Breast epithelium (tissue), 4 donors: ENCODE data around the gene BCAS1. TPM values are rescaled to one million over a fixed set of nuclear protein-coding genes. Genes with fewer than 3 reads are reported as not detected.
"Not testable (repeated sequence)": the region's sequence is repeated elsewhere in the genome, so short reads cannot be mapped to it uniquely, and the experiment has no call there.

Experiments used
- DNase-seq, 2 donors: peaks; one replicate each; pipeline ENCODE4 v3.0.0-alpha.2; 2019; ENCODE audit warnings: low spot score in 2 of 2
- H3K27ac ChIP-seq, 2 donors: fragments of 200-600 bp; sonication (generic) in 1 of 2; one replicate each; pipeline ENCODE4 v1.5.1; 2016 to 2019; ENCODE audit warnings: mild to moderate bottlenecking in 1 of 2
- H3K27me3 ChIP-seq, 2 donors: fragments of 200-600 bp; sonication (generic) in 1 of 2; one replicate each; pipeline versions ENCODE4 v1.5.1 to v1.6.0; 2017 to 2019; ENCODE audit warnings: control low read depth in 1 of 2, mild to moderate bottlenecking in 1 of 2
- H3K36me3 ChIP-seq: fragments of 200-600 bp; one replicate; pipeline ENCODE4 v1.5.1; 2019
- H3K4me1 ChIP-seq, 2 donors: fragments of 200-600 bp; sonication (generic); one replicate each; pipeline ENCODE4 v1.5.1; 2016 to 2019; ENCODE audit warnings: control low read depth in 1 of 2
- H3K4me3 ChIP-seq, 3 donors: fragments of 200-600 bp; sonication (generic); 1 replicate in 2 of 3; 2 replicates in 1 of 3; pipeline ENCODE4 v1.5.1; 2016 to 2019; ENCODE audit warnings: mild to moderate bottlenecking in 3 of 3, moderate library complexity in 2 of 3
- H3K9me3 ChIP-seq, 2 donors: fragments of 200-600 bp; sonication (generic) in 1 of 2; one replicate each; pipeline ENCODE4 v1.5.1; 2016 to 2019; ENCODE audit warnings: control low read depth in 1 of 2
- POLR2A ChIP-seq: fragments of 450-650 bp; IDR thresholded peaks from one replicate; pipeline ENCODE4 v1.6.1; 2016; ENCODE audit warnings: antibody characterized with exemption, mild to moderate bottlenecking, moderate library complexity
- POLR2AphosphoS5 ChIP-seq, 3 donors: sonication (generic); formaldehyde crosslinking; IDR thresholded peaks; one replicate each; pipeline ENCODE4 v1.6.1; 2017; ENCODE audit warnings: antibody characterized with exemption in 3 of 3
- intact Hi-C: fragments of 100-400 bp; cut with DNase I; formaldehyde crosslinking; loops from one replicate; pipeline ENCODE4 v1.15.1; 2023; ENCODE audit warnings: low total_unique reads
- total RNA-seq, 3 donors: library from RNA; depleted of rRNA; stranded (reverse); fragments of >200 nt; gene quantifications; one replicate each; pipeline ENCODE4 v1.1.0, GENCODE V29; 2016
- TF ChIP-seq, protein P1 (sequence below), 3 donors: fragments of 450-650 bp; IDR thresholded peaks; one replicate each; pipeline ENCODE4 v1.5.1; 2016 to 2017; ENCODE audit warnings: antibody characterized with exemption in 3 of 3, mild to moderate bottlenecking in 3 of 3, moderate library complexity in 3 of 3

BCAS1 gene
- total RNA-seq, 3 donors from 2014 or later = 0.98 to 3.1 TPM; not detected in 1

DNA sequence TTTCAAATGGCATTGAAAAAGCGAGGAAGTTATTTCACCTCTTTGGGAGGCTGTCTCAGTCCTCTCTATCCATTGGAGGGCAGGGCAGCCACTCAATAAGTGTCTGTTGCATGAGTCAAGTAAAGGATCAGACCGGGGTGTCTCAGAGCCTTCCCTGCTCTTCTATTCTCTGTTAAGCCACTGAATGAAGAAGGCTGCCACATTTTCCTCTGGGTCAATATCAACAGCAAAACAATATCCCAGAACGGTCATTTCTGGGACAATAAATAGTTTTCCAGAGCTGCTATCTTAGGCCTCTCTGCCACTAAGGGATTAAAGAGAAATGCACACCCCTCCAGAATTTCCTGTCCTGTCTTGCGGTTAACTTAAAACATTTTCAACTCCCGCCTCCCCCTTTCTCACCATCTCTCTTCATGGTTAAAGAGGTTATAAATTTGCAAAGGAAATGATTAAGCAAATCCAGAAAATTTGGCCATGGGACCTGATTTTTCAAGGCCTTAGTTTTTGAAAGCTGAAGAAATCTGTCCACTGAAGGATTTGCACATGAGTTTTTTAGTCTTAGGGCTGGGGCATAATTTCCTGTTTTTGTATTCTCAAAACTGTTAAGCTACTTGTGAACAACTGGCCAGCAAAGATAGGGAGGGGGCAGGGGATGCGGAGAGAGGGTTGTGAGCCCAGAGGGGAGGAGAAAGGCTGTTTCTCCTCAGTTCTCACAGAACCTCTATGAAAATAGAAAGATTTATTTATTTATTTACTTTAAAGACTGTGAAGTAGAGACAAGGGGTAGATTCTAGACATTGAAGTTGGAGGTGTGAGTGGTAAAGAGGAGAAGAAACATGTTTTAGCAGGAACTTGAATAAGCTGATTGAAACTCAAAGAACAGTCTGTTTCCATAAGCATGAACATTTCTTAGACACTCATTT, 135.7 kb downstream of the BCAS1 start:
- intact Hi-C loops = no loop called here
- TF ChIP-seq POLR2AphosphoS5 (IDR thresholded peaks at IDR 0.05) (no peak), POLR2A (no peak)
- TF ChIP-seq, protein P1, sequence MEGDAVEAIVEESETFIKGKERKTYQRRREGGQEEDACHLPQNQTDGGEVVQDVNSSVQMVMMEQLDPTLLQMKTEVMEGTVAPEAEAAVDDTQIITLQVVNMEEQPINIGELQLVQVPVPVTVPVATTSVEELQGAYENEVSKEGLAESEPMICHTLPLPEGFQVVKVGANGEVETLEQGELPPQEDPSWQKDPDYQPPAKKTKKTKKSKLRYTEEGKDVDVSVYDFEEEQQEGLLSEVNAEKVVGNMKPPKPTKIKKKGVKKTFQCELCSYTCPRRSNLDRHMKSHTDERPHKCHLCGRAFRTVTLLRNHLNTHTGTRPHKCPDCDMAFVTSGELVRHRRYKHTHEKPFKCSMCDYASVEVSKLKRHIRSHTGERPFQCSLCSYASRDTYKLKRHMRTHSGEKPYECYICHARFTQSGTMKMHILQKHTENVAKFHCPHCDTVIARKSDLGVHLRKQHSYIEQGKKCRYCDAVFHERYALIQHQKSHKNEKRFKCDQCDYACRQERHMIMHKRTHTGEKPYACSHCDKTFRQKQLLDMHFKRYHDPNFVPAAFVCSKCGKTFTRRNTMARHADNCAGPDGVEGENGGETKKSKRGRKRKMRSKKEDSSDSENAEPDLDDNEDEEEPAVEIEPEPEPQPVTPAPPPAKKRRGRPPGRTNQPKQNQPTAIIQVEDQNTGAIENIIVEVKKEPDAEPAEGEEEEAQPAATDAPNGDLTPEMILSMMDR (IDR thresholded peaks at IDR 0.05) = no peak
- H3K36me3 ChIP-seq = no peaks in the 10 kb centered on the region
- H3K27me3 ChIP-seq = no peaks in the 10 kb centered on the region
- peak overlapping the region; percentile 10 to 80 for H3K27ac ChIP-seq
- H3K4me1 ChIP-seq = peaks cover 0 to 8% of the 10 kb centered on the region in 2 donors
- no peak overlapping the region for H3K4me3 ChIP-seq
- DNase-seq = no peak
- H3K9me3 ChIP-seq = no peaks in the 10 kb centered on the region

DNA sequence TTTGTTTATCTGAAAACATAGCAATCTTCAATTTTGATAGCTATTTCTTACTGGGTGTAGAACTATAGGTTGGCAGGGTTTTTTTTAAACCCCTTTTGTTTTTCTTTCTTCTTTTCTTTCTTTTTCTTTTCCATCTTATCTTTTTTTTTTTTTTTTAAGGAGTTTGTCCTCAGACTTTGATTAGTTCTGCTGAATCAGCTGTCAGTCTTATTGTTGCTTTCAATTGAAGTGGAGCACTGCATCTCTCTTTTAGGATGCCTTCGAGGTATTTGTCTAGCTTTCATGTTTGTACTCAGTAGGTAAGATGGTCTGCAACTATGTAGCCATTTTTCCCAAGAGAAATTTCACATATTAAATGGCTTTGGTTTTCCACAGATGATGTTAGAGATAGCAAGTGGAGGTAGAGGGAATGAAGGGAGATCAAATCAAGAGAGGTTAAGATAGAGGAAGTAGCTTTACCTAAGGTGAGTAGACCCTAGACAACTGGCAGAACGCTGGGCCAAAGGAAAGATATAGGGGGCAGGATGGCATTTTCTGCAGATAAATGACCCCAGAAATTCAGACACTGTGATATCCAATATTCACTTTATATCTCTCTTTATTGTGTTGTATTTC, 137.1 kb downstream of the BCAS1 start:
- Histone ChIP-seq H3K4me3 (no peak overlapping the region), H3K4me1 (no peaks in the 10 kb centered on the region), H3K9me3 (no peaks in the 10 kb centered on the region), H3K36me3 (no peaks in the 10 kb centered on the region), H3K27me3 (no peaks in the 10 kb centered on the region), H3K27ac (no peak overlapping the region)
- no peak for TF ChIP-seq POLR2AphosphoS5 (IDR thresholded peaks at IDR 0.05)
- no peak for DNase-seq
- intact Hi-C loops = no loop called here

DNA sequence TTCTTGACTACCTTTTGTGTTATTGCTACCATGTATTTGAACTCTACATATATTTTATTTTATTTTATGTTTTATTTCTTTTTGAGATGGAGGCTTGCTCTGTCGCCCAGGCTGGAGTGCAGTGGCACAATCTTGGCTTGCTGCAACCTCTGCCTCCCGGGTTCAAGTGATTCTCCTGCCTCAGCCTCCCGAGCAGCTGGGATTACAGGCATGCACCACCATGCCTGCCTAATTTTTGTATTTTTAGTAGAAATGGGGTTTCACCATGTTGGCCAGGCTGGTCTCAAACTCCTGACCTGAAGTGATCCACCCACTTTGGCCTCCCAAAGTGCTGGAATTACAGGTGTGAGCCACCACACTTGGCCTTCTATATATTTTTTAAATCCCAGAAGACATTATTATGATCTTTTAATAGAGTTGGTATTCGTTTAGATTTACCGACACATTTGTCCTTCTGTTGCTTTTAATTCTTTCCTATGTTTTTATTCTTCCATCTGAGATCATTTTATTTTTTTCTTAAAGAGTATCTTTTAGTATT, 137.7 kb downstream of the BCAS1 start:
- DNase-seq, H3K4me3 ChIP-seq, intact Hi-C loops, H3K36me3 ChIP-seq, H3K27ac ChIP-seq, H3K4me1 ChIP-seq, H3K27me3 ChIP-seq, H3K9me3 ChIP-seq: not testable (repeated sequence)

DNA sequence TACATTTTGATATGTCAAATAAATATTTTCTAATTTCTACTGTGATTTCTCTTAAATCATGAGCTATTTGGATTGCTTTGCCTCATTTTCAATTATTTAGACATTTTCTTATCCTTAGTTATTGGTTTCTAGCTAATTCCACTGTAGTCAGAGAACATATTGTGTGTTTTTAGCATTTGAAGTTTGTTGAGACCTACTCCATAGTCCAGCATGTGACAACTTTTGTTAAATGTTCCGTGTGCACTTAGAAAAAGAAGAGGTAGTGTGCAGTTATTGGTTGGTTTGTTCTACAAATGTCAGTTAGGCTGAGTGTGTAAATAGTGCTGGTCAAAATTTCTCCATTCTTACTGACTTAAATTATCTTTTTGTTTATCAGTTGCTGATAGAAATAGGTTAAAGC, 138.8 kb downstream of the BCAS1 start:
- Histone ChIP-seq H3K36me3 (no peaks in the 10 kb centered on the region), H3K27ac (no peak overlapping the region), H3K9me3 (no peaks in the 10 kb centered on the region), H3K27me3 (no peaks in the 10 kb centered on the region), H3K4me3 (no peak overlapping the region), H3K4me1 (no peaks in the 10 kb centered on the region)
- intact Hi-C loops = no loop called here
- TF ChIP-seq POLR2AphosphoS5 (IDR thresholded peaks at IDR 0.05) (no peak), POLR2A (no peak)
- TF ChIP-seq, protein P1 (IDR thresholded peaks at IDR 0.05) = no peak
- no peak for DNase-seq

DNA sequence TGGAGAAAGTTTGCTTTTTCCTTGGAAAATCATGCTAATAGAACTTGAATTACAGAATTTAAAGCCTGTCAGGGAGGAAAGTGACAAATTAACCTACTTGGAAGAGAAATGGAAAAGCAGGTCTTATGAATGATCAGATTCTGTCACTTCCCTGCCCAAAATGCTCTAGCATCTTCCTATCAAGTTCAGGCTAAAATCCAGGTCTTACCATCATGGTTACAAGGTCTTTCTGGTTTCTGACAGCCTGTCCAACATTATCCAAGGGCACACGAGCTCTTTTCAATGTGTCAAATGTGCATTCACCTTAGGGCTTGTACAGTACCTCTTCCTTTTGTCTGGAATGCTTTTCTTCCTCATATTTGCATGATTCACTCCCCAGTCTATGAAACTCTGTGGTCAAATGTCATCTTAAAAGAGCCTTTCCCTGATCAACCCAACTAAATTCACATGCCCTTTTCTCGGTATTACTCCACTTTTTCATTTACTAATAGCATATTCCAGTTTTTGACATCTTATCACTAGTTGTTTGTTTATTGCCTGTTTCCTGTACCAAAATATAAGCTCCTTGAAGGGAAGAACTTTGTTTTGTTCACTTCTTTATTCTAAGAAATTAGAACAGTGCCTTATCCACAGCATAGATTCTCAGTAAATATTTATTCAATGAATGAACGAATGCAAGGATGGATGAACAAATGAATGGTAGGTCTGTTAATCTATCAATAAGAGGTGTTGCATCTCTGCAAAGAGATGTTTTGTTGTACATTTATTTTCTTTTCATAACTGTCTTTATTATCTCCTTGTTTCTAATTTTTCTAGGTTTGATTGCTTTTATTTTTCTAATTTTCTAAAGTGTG, 139.5 kb downstream of the BCAS1 start:
- DNase-seq = no peak
- no peaks in the 10 kb centered on the region for H3K27me3 ChIP-seq

More for the DNA sequence above, 139.5 kb downstream of the BCAS1 start:
- Histone ChIP-seq H3K9me3 (no peaks in the 10 kb centered on the region), H3K4me3 (no peak overlapping the region), H3K27ac (peak overlapping the region in 1 of 2 donors; percentile 43), H3K36me3 (no peaks in the 10 kb centered on the region), H3K4me1 (no peaks in the 10 kb centered on the region)
- TF ChIP-seq, protein P1 (IDR thresholded peaks at IDR 0.05) = no peak
- TF ChIP-seq POLR2A (no peak), POLR2AphosphoS5 (IDR thresholded peaks at IDR 0.05) (no peak)
- intact Hi-C loops = no loop called here
